SHP77 (cell line): ENCODE measurements around the gene TNRC18.
"Not testable (repeated sequence)": the region's sequence is repeated elsewhere in the genome, so short reads cannot be mapped to it uniquely, and the experiment has no call there.

Experiments used
- DNase-seq, 2 experiments: peaks; one replicate each; lab custom pipeline; 2025; lab: John Stamatoyannopoulos, UW

The TNRC18 gene

GRCh38 chr7:5349437-5350173, 74.0 kb downstream of the TNRC18 start:
- no peak for DNase-seq

GRCh38 chr7:5349005-5349380, 74.6 kb downstream of the TNRC18 start:
- no peak for DNase-seq

- DNase-seq = no peak
Observed at GRCh38 chr7:5348134-5349004, 75.3 kb downstream of the TNRC18 start.

- no peak for DNase-seq
Observed at GRCh38 chr7:5345671-5346070, 78.0 kb downstream of the TNRC18 start.

- no peak for DNase-seq
Observed at GRCh38 chr7:5345171-5345570, 78.5 kb downstream of the TNRC18 start.

- no peak for DNase-seq
Observed at GRCh38 chr7:5344342-5344741, 79.3 kb downstream of the TNRC18 start.

GRCh38 chr7:5343884-5344283, 79.8 kb downstream of the TNRC18 start:
- DNase-seq = no peak

GRCh38 chr7:5342631-5343030, 81.0 kb downstream of the TNRC18 start:
- DNase-seq = no peak

GRCh38 chr7:5339955-5340354, 83.7 kb downstream of the TNRC18 start:
- no peak for DNase-seq

GRCh38 chr7:5337047-5337446, 86.6 kb downstream of the TNRC18 start:
- DNase-seq = no peak

- DNase-seq = no peak
Observed at GRCh38 chr7:5334671-5335070, 89.0 kb downstream of the TNRC18 start.

- no peak for DNase-seq
Observed at GRCh38 chr7:5333121-5334045, 90.3 kb downstream of the TNRC18 start.

- DNase-seq = no peak
Observed at GRCh38 chr7:5332579-5332978, 91.1 kb downstream of the TNRC18 start.

GRCh38 chr7:5330288-5330687, 93.3 kb downstream of the TNRC18 start:
- DNase-seq = no peak

GRCh38 chr7:5324961-5325360, 98.7 kb downstream of the TNRC18 start:
- no peak for DNase-seq

GRCh38 chr7:5323800-5324781, 99.5 kb downstream of the TNRC18 start:
- DNase-seq = not testable (repeated sequence)

GRCh38 chr7:5322621-5323410, 100.8 kb downstream of the TNRC18 start:
- DNase-seq = no peak

- no peak for DNase-seq
Observed at GRCh38 chr7:5320802-5321396, 102.7 kb downstream of the TNRC18 start.

- no peak for DNase-seq
Observed at GRCh38 chr7:5320391-5320790, 103.2 kb downstream of the TNRC18 start.

- not testable (repeated sequence) for DNase-seq
Observed at GRCh38 chr7:5318613-5319012, 105.0 kb downstream of the TNRC18 start.
